Measurements from ENCODE around the gene TTC21A. TPM values are rescaled to one million over a fixed set of nuclear protein-coding genes. Genes with fewer than 3 reads are reported as not detected.

Gene TTC21A
- total and polyA plus RNA-seq, 10 of the 15 experiments (the other 5 are each of a cell fraction or from before 2014, with no cell fraction given): 0.62 to 3.2 (median 1.2) TPM

DNA sequence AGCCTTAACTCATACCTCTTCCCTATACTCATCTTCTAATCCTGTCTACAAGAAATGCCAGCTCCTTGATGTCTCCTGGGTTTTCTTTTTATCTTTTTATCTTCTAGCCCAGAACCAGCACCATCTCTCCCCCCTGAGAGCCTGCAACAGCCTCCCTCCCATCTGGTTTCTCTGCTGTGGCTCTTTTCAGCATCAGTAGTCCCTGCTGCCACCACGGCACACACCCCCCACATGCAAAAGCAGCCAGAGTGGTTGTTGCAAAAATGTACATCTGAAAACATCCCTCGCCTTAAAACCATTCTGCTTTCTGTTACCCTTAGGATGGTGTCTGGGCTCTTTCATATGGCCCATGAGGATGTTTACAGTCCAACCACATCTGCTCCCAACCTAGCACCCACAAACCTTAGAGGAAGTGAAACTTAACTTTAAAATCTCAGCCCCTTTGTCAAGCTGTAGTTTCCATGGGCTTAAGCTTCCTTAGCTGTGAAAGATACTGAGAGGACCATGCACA is 775 bp downstream of the TTC21A start:
- no peaks in the 10 kb centered on the region for H3K9me3 ChIP-seq (replicated peaks; ENCODE audit: control insufficient read depth, insufficient read depth, low read length)
- H3K4me2 ChIP-seq (ENCODE audit: control insufficient read depth, insufficient read depth): peak overlapping the region; percentile 100
- H3K27ac ChIP-seq (ENCODE audit: control insufficient read depth, insufficient read depth): peak overlapping the region; percentile 59
- DNase-seq (ENCODE audit: low read depth, low spot score) (peak; percentile 91), FAIRE-seq (peak; percentile 88), ATAC-seq (peak; percentile 85)
- CTCF ChIA-PET: interaction anchor here (0.8 to 5.6 kb wide), 6 partner anchors 18 to 183 kb away, joined by 3 to 39 read pairs (median 3); no protein-coding TSS in a partner anchor
- H3K4me3 ChIP-seq: peak overlapping the region; percentile 91
- 0% methylated on average over 2 of the region's 2 CpGs for WGBS (ENCODE audit: insufficient coverage, insufficient replicate concordance, low lambda C conversion rate, missing lambda C conversion rate)
- SMC1A ChIA-PET (ENCODE audit: uncharacterized antibody, unreplicated experiment): interaction anchor here (0.7 to 3.0 kb wide), 10 partner anchors 11 to 184 kb away, joined by 3 to 12 read pairs (median 6); no protein-coding TSS in a partner anchor
- intact Hi-C loops (cut with micrococcal nuclease; ENCODE audit: unreplicated experiment): loop anchor here (1.0 kb wide), 1 partner anchor 43 kb away; no protein-coding TSS in a partner anchor
- RAD21 ChIA-PET (ENCODE audit: unreplicated experiment): interaction anchor here (0.8 to 2.6 kb wide), 9 partner anchors 20 to 180 kb away, joined by 3 to 14 read pairs (median 4); partner anchors contain the start of gene XIRP1
- peak overlapping the region; percentile 81; the same call in 1 of the 2 replicates for H3K9ac ChIP-seq (ENCODE audit: control insufficient read depth, insufficient read depth, low read length)
- POLR2A ChIA-PET: interaction anchor here (0.9 to 2.1 kb wide), 8 partner anchors 23 to 118 kb away, joined by 3 to 11 read pairs (median 4); no protein-coding TSS in a partner anchor
- in situ Hi-C loops (cut with MboI): no loop called here
- H3K79me2 ChIP-seq (ENCODE audit: control insufficient read depth, insufficient read depth, low read length): peaks cover 14% of the 10 kb centered on the region
- no peaks in the 10 kb centered on the region; the same call in 1 of the 2 replicates for H4K20me1 ChIP-seq (ENCODE audit: control insufficient read depth, insufficient read depth)
- H3K4me1 ChIP-seq (ENCODE audit: control insufficient read depth, insufficient read depth, low read length): peaks cover 27% of the 10 kb centered on the region
- no TSS peak for BruUV-seq (replicated peaks)
- no peaks in the 10 kb centered on the region; a peak in 2 of 4 replicates for H3K36me3 ChIP-seq (ENCODE audit: control insufficient read depth in 2 of 2, insufficient read depth in 2 of 2, low read length in 1 of 2)
- H2AFZ ChIP-seq (ENCODE audit: control insufficient read depth, low read depth, low read length): peak overlapping the region; percentile 88; the same call in 1 of the 2 replicates
- no peaks in the 10 kb centered on the region for H3K27me3 ChIP-seq (replicated peaks in 1 of 2; ENCODE audit: control insufficient read depth in 2 of 2, insufficient read depth in 2 of 2, low read length in 1 of 2)
- 0 out of 2 replicates have a peak, but pooled peaks have one; percentile 16 for TF ChIP-seq CBFB (IDR thresholded peaks at IDR 0.05; ENCODE audit: low read depth)
- TF ChIP-seq FOXM1 (IDR thresholded peaks at IDR 0.05; ENCODE audit: low read depth, low read length): no peak
- peak; percentile 42; the same call in 1 of the 2 replicates for TF ChIP-seq TCF12 (IDR thresholded peaks at IDR 0.05; ENCODE audit: low read depth, low read length)
- TF ChIP-seq PAX5 (IDR thresholded peaks at IDR 0.05; ENCODE audit: borderline replicate concordance, low read depth, low read length): peak; percentile 45; the same call in 1 of the 2 replicates
- peak; percentile 65; the same call in 1 of the 2 replicates for TF ChIP-seq MTA2 (IDR thresholded peaks at IDR 0.05; ENCODE audit: low read depth)
- TF ChIP-seq EGR1 (IDR thresholded peaks at IDR 0.05; ENCODE audit: borderline replicate concordance in 1 of 2, low read depth in 2 of 2, low read length in 2 of 2): no peak
- TF ChIP-seq IKZF2 (IDR thresholded peaks at IDR 0.05): peak; percentile 92 to 93
- peak; percentile 86 for TF ChIP-seq IKZF1 (conservative IDR thresholded peaks at IDR 0.05)
- no peak for TF ChIP-seq ZNF24 (IDR thresholded peaks at IDR 0.05)
- peak; percentile 98 for TF ChIP-seq SPI1 (IDR thresholded peaks at IDR 0.05; ENCODE audit: borderline replicate concordance, insufficient read depth, low read depth, low read length)
- TF ChIP-seq RCOR1 (conservative IDR thresholded peaks at IDR 0.05; ENCODE audit: low read depth, low read length): peak; percentile 86; the same call in 1 of the 2 replicates
- TF ChIP-seq TBL1XR1 (IDR thresholded peaks at IDR 0.05; ENCODE audit: low read depth, low read length): peak; percentile 60; the same call in 1 of the 2 replicates
- TF ChIP-seq SMARCA5 (IDR thresholded peaks at IDR 0.05): peak; percentile 32; the same call in 1 of the 2 replicates
- TF ChIP-seq NR2F1 (conservative IDR thresholded peaks at IDR 0.05): 0 out of 2 replicates have a peak, but pooled peaks have one; percentile 42
- TF ChIP-seq, protein P1, sequence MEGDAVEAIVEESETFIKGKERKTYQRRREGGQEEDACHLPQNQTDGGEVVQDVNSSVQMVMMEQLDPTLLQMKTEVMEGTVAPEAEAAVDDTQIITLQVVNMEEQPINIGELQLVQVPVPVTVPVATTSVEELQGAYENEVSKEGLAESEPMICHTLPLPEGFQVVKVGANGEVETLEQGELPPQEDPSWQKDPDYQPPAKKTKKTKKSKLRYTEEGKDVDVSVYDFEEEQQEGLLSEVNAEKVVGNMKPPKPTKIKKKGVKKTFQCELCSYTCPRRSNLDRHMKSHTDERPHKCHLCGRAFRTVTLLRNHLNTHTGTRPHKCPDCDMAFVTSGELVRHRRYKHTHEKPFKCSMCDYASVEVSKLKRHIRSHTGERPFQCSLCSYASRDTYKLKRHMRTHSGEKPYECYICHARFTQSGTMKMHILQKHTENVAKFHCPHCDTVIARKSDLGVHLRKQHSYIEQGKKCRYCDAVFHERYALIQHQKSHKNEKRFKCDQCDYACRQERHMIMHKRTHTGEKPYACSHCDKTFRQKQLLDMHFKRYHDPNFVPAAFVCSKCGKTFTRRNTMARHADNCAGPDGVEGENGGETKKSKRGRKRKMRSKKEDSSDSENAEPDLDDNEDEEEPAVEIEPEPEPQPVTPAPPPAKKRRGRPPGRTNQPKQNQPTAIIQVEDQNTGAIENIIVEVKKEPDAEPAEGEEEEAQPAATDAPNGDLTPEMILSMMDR (IDR thresholded peaks at IDR 0.05 in 2 of 3, conservative IDR thresholded peaks at IDR 0.05 in 1 of 3; ENCODE audit: control insufficient read depth in 2 of 3, extremely low read depth in 1 of 3, insufficient read depth in 1 of 3, low read depth in 3 of 3, low read length in 3 of 3): no peak
- TF ChIP-seq, protein P2, sequence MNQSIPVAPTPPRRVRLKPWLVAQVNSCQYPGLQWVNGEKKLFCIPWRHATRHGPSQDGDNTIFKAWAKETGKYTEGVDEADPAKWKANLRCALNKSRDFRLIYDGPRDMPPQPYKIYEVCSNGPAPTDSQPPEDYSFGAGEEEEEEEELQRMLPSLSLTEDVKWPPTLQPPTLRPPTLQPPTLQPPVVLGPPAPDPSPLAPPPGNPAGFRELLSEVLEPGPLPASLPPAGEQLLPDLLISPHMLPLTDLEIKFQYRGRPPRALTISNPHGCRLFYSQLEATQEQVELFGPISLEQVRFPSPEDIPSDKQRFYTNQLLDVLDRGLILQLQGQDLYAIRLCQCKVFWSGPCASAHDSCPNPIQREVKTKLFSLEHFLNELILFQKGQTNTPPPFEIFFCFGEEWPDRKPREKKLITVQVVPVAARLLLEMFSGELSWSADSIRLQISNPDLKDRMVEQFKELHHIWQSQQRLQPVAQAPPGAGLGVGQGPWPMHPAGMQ (IDR thresholded peaks at IDR 0.05; ENCODE audit: borderline replicate concordance): no peak
- peak; percentile 57; the same call in 1 of the 2 replicates for TF ChIP-seq IRF4 (IDR thresholded peaks at IDR 0.05; ENCODE audit: low read depth, low read length)
- TF ChIP-seq, protein P3, sequence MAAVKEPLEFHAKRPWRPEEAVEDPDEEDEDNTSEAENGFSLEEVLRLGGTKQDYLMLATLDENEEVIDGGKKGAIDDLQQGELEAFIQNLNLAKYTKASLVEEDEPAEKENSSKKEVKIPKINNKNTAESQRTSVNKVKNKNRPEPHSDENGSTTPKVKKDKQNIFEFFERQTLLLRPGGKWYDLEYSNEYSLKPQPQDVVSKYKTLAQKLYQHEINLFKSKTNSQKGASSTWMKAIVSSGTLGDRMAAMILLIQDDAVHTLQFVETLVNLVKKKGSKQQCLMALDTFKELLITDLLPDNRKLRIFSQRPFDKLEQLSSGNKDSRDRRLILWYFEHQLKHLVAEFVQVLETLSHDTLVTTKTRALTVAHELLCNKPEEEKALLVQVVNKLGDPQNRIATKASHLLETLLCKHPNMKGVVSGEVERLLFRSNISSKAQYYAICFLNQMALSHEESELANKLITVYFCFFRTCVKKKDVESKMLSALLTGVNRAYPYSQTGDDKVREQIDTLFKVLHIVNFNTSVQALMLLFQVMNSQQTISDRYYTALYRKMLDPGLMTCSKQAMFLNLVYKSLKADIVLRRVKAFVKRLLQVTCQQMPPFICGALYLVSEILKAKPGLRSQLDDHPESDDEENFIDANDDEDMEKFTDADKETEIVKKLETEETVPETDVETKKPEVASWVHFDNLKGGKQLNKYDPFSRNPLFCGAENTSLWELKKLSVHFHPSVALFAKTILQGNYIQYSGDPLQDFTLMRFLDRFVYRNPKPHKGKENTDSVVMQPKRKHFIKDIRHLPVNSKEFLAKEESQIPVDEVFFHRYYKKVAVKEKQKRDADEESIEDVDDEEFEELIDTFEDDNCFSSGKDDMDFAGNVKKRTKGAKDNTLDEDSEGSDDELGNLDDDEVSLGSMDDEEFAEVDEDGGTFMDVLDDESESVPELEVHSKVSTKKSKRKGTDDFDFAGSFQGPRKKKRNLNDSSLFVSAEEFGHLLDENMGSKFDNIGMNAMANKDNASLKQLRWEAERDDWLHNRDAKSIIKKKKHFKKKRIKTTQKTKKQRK (IDR thresholded peaks at IDR 0.05; ENCODE audit: low read depth, low read length): no peak
